Middle frontal gyrus (tissue), 1 donor: ENCODE measurements around the gene MYO1A.
"Not testable (repeated sequence)": the region's sequence is repeated elsewhere in the genome, so short reads cannot be mapped to it uniquely, and the experiment has no call there.

Experiments
- DNase-seq: peaks from one replicate; pipeline ENCODE4 v3.0.0-alpha.2; 2015; ENCODE audit warnings: low spot score; ENCODE audit errors: extremely low spot score

Gene MYO1A

DNA sequence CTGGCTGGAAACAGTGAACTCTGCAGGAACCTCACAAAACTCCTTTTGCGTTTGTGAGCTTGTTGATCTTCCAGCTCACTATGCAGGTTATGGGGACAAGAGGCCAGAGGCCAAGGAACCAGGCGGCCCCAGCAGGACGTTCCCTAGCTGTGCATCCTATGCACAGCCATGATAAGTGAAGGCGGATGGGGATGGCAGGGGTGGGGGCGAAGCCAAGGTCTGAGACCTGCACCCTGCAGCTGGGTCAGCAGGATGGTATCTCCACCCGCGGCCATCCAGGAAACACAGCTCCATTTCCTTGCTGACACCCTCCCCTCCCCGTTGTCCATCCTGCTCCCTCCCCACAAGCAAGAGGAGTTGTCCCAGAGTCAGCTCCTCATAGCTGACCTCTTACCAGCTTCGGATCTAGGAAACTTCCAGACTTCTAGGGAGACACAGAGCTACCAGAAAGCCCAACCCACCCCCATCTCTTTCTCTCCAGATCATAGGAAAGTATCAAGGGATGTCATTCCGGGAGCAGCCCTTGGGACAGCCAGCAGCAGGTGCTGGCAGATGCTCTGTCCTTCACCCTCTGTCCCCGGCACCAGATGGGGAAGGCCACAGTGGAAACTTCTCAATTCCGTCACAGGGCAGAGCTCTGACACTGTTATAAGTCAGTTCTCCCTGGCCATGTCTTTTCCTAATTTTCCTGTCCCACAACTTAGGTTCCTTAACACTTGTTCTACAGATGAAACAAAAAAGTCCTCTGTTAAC is 53.0 kb downstream of the MYO1A start:
- DNase-seq: no peak

DNA sequence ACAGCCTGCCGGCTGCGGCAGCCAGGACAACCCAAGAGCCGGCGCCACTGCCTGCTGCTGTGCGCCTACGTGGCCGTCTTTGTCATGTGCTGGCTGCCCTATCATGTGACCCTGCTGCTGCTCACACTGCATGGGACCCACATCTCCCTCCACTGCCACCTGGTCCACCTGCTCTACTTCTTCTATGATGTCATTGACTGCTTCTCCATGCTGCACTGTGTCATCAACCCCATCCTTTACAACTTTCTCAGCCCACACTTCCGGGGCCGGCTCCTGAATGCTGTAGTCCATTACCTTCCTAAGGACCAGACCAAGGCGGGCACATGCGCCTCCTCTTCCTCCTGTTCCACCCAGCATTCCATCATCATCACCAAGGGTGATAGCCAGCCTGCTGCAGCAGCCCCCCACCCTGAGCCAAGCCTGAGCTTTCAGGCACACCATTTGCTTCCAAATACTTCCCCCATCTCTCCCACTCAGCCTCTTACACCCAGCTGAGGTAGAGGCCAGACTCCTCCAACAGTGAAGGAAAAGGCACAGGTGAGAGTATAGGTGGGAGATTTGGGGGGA is 53.9 kb downstream of the MYO1A start:
- no peak for DNase-seq

DNA sequence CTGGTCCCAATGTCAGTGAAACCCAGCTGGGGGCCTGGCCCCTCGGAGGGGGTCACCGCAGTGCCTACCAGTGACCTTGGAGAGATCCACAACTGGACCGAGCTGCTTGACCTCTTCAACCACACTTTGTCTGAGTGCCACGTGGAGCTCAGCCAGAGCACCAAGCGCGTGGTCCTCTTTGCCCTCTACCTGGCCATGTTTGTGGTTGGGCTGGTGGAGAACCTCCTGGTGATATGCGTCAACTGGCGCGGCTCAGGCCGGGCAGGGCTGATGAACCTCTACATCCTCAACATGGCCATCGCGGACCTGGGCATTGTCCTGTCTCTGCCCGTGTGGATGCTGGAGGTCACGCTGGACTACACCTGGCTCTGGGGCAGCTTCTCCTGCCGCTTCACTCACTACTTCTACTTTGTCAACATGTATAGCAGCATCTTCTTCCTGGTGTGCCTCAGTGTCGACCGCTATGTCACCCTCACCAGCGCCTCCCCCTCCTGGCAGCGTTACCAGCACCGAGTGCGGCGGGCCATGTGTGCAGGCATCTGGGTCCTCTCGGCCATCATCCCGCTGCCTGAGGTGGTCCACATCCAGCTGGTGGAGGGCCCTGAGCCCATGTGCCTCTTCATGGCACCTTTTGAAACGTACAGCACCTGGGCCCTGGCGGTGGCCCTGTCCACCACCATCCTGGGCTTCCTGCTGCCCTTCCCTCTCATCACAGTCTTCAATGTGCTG is 54.6 kb downstream of the MYO1A start:
- no peak for DNase-seq

DNA sequence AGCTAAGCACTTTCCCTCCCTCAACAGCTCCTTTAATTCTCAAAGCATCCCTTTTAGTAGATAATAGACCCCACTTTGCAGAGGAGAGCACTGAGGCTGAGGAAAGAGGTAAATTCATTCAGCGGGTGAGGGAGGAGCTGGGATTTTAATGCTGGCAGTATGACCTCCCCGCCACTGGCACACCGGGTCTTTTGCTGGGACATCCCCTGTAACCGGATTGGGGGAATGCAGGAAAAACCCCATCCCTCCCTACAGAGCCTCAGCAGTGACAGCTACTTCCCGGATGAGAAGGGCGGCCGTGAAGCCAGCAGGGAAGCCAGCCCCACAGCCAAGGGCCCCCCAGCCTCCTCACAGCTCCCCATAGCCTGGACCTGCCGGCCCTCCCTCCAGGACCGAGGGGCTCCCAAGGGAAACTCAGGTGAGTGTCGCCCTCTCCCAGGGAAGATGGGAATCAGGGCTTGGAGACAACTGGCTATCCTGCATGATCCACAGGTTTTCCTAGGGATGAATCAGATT is 55.6 kb downstream of the MYO1A start:
- DNase-seq: no peak

DNA sequence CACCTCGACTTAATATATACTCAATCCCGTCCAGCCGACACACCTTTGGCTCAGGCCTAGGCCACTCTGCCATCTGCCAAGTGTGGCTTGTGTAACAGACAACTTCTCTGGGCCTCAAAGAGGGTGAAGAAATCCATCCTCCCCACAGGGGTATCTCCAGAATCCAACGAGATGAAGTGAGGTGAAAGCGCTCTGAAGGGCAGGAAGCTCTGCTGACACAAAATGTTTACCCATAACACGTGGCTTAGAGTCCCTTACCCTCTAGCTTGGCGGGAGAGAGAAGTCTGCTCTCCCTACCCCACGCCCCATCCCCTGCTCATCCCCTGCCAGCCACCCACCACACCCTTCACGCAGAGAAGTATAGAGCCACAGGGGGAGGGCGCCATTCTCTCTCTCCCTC is 56.6 kb downstream of the MYO1A start:
- no peak for DNase-seq

DNA sequence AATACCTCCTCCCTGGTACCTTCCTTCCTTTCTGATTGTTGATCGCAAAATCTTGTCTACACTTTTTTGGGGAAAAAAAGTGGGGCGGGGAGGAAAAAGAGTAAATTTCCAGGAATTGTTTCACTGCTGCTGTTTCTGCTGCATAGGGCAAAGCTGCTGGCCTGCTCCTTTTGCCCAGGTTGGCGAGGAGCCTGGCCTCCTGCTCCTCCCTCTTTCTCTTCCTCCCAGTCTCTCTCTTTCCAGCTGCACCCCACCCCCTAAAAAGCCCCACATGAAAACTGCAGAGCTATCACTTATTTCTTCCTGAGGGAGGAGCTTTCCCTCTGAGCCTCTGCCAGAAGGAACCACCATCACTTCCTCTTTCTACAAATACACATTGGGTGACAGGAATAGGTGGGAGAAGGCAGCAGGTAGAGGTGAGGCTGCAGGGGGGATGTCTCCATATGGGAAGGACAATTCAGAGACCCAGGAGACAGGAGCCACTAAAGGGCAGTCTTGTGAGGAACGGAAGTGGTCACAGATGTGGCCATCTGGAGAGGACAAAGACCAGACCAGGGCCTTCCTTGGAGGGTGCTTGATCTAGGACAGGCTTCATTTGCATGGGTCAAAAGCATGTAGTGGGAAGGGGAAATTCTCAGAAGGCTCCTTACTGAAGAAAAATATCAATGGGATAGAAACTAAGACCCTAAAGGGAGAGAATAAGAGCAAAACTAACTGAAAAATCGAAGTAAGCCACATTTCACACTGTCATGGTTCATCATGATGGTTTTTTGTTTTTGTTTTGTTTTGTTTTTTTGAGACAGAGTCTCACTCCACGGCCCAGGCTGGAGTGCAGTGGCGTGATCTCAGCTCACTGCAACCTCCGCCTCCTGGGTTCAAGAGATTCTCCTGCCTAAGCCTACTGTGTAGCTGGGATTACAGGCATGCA is 58.3 kb downstream of the MYO1A start:
- DNase-seq: no peak

DNA sequence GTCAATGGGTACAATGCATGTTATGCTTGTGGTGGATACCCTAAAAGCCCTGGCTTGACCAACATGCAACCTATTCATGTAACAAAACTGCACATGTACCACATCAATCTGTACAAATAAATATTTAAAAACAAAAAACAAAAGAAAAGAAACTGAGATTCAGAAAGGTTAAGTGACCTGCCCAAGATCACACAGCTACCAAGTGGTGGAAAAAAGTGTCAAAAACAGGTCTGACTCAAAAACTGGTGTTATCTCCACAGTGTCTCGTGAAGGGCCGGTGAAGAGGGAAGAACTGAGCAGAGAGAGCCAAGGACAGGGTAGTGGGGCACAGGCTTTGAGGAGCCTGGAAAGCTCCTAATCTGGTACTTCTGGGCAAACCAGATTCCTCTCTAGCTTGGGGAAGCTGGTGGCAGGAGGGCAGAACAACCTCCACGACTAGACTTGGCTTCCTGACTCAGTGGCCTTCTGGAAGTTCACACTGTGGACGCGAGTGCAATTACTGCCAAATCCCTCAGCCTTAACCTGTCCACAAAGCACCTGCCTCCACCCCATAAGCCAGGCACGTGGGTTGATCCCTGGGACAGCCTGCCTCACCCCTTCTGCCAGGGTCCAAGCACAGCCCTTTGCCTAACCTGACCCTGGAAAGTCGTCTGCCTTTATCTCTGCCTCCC is 59.1 kb downstream of the MYO1A start:
- no peak for DNase-seq

DNA sequence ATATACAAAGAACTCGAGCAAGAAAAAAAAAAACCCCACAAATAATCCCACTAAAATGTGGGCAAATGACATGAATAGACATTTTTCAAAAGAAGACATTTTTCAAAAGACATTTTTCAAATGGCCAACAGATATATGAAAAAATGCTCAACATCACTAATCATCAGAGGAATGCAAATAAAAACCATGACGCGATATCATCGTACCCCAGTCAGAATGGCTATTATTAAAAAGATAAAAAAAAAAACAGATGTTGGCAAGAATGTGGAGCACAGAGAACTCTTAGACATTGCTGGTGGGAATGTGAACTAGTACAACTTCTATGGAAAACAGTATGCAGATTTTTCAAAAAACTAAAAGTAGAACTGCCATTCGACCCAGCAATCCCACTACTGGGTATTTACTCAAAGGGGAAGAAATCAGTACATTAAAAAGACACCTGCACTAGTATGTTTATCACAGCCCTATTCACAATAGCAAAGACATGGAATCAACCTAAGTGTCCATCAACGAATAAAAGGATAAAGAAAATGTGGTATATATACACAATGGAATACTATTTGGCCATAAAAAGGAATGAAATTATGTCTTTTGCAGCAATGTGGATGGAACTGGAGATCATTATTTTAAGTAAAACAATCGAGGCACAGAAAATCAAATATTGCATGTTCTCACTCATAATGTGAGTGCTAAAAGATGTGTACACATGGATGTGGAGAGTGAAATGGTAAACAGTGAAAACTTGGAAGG is 59.9 kb downstream of the MYO1A start:
- DNase-seq: no peak

DNA sequence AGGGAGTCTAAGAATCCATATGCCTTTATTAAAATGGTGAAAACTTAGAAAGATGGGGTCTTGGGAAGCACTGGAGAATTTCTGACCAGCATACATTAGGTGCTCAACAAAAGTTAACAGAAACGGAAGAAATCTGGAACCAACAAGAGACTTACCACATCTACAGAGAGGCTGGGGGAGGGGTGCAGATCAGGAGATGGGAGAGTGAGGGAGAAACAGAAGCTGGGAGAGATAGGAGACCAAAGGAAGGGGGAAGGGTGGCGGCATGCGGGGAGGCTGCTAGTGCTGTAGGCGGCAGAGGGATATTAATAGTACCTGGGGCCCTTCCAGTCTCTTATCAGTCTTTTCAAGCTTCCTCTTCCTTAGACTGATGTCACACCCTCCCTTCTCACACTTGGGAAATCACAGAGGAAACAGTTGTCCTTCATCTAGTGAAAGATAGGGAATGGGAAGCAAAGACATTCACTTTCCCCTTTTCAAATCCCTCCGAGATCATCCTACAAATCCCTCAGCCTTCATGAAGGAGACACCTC is 61.7 kb downstream of the MYO1A start:
- no peak for DNase-seq

DNA sequence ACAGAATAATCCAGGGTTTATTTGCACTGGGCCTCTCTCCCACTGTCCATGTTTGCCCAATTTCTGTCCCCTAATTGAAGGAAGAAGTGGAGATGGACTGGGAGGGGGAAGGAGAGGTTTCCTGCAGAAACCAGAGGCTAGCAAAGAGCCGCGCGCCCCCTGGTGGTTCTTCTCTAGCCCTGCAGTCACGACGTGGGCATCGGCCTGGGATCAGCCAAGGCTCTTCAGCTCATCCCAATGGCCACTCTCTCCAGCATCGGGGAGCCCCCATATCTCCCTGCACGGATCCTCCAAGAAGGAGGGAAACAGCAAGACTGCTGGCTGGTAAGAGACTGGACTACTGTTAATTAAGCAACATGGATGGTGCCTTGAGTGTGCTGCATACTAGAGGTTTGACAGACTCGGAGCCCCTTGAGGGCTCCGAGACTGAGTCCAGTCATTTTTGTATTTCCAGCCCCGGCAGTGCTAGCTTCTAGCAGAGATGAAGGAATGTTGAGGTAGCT is 62.3 kb downstream of the MYO1A start:
- DNase-seq: peak; percentile 59

DNA sequence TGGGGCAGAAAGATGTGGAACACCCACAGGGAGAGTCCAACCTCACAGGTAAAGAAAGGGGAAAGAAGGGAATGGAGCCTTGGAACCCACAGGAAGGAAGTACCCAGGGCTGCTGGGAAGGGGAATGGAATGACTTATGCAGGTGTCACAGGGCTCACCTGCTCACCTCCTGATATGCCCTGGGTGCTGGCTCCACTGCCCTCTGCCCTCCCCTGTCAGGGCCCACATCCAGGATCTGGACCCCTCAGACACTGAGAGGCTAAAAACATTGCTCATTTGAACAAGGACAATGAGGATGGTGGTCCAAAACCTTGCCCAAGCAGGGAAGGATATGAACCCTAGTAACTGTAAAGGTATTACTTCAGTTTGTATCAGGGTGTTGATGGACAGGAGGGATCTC is 62.9 kb downstream of the MYO1A start:
- DNase-seq: no peak

DNA sequence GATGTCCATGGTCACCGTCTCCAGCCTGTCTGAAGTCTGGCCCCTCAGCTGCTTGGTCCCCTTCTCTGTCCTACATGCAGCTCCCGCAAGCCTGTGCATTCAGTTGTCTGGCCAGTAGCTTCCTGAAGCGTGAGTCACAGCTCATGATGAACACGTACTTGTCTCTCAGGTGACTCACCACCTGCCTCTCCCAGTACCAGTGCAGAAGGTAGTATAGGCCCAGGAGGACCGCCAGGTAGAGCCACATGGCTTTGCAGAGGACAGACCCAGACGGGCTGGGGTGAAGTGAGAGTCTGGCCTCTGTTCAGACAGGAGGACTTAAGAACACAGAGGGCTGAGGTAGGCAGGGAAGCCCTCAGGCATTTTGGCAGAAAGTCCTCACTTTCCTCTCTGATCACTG is 64.2 kb downstream of the MYO1A start:
- DNase-seq: not testable (repeated sequence)

DNA sequence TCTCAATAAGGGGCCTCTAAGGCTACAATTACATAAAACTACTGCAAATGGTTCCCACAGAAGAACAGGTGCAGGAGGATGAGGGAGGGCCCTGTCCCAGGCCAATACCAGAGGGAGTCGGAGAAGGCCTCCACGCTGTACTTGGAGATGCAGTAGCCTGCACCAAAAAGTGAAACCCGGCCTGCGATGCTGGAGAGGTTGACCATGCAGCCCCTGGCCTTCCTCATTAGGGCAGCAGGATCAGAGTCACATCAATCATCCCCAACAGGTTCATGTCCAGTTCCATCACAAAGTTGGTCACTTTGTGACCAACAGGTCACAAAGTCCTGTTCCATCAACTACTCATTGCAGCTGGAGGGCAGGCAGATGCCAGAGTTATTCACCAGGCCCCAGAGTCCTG is 66.5 kb downstream of the MYO1A start:
- no peak for DNase-seq

DNA sequence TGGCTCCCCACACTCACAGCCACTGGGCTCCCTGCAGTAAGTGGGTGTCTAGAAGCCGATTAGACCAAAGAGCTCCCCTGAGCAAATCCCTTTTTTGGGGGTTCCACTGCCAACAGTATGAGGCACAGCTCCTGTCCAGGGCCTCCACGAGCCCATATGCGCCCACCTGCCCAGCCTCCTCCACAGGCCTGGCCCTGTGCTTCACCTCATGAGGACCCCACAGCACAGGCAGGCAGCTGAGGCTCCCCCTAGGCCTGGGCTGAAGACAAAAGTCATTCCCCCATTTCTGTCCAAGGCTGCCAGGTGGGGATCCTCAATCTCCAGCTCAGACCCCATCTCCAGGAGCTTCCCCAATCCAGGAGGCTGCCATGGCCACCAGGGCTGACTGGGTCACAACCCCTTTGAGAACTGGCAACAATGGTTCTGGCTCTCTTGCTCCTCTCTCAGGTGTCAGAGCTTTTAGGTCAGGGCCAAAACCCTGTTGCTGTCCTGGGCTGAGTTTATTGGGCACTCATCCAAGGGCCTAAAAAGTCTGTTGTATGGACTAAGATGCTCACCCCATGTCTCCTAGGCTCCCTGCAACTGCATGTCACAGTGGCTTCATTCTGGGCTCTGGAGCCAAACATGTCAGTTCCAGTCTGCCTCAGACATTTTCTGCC is 67.2 kb downstream of the MYO1A start:
- DNase-seq: not testable (repeated sequence)

DNA sequence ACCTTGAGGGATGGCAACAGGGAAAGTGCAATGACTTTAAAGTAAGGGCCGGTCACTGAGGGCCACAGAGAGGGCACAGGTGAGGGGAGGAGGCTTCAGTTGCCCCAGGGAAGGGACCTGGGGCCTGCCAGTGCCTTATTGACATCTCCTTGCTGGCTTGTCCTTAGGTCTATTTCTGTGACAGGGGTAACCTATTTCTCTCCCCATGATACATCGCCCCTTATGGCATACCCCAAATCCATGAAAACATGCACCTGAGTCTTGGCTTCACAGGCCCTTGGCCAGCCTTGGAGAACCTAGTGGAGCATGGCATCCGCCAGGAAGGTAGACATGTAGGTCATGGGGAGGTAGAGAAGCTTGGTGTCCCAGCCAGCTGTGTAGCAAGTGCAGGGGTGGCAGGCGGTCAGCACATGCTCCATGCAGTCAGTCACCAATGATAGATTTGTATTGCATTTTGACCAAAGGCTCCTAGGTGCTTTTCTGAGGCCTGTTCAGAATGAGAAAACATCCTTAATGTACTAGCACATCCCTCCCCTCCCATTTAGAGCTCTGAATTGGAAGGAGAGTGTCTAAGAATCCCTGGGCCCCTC is 68.9 kb downstream of the MYO1A start:
- no peak for DNase-seq

DNA sequence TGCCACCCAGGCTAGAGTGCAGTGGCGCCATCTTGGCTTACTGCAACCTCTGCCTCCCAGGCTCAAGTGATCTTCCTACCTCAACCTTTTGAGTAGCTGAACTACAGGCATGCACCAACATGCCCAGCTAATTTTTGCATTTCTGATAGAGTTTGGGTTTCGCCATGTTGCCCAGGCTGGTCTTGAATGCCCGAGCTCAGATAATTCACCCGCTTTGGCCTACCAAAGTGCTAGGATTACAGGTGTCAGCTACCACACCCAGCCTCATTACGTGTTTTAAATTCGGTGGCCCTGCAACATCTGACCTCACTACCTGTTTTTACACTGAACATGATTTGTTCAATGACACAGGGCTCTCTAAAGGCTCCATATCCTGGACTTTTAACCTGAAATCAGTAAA is 69.7 kb downstream of the MYO1A start:
- DNase-seq: no peak

DNA sequence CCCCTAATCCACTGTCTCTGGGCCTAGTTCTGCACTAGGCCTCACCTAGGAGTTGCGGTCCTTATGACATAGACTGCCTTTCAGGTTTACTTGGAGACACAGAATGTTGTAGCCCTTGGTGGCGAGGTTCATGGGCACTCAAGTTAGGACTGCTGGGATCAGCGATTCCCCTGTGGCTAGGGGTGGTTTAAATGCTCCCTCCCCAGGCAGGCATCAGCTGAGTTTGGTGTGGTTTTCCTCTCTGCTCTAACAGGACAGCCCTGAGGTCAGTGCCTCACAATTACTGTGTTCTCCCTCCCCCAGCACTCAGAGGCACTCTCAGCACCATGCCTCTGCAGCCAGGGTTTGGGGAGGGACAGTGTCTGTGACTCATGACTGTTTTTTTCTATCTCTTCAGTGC is 70.3 kb downstream of the MYO1A start:
- DNase-seq: no peak
